Eye (tissue), 1 donor: ENCODE data around the gene EDDM13.
"Not testable (repeated sequence)": the region's sequence is repeated elsewhere in the genome, so short reads cannot be mapped to it uniquely, and the experiment has no call there.

Experiments used
- DNase-seq: peaks from one replicate; pipeline ENCODE4 v3.0.0-alpha.2; 2015

Gene EDDM13

GRCh38 chr19:56272161-56272798 is at the start of gene EDDM13:
EDDM13 (plus strand) TSS chr19:56272748; CDS start chr19:56272835, 87 bp downstream.
- DNase-seq, result no peak

GRCh38 chr19:56222901-56223300 is 49.6 kb upstream of the EDDM13 start:
- no peak for DNase-seq

GRCh38 chr19:56223481-56223880 is 49.1 kb upstream of the EDDM13 start:
- no peak for DNase-seq

GRCh38 chr19:56245121-56245740 is 27.3 kb upstream of the EDDM13 start:
- DNase-seq, result no peak

- DNase-seq, result not testable (repeated sequence)
Observed at GRCh38 chr19:56245764-56246163, 26.8 kb upstream of the EDDM13 start.

- not testable (repeated sequence) for DNase-seq
Observed at GRCh38 chr19:56248736-56249338, 23.7 kb upstream of the EDDM13 start.

GRCh38 chr19:56252699-56253422 is 19.7 kb upstream of the EDDM13 start:
- peak; percentile 89 for DNase-seq

GRCh38 chr19:56253737-56254136 is 18.8 kb upstream of the EDDM13 start:
- DNase-seq, result peak; percentile 65

- DNase-seq, result no peak
Observed at GRCh38 chr19:56258272-56258671, 14.3 kb upstream of the EDDM13 start.

- DNase-seq, result no peak
Observed at GRCh38 chr19:56261145-56261544, 11.4 kb upstream of the EDDM13 start.

- DNase-seq, result not testable (repeated sequence)
Observed at GRCh38 chr19:56261932-56262331, 10.6 kb upstream of the EDDM13 start.

- DNase-seq, result no peak
Observed at GRCh38 chr19:56263319-56263718, 9.2 kb upstream of the EDDM13 start.

- no peak for DNase-seq
Observed at GRCh38 chr19:56266051-56266450, 6.5 kb upstream of the EDDM13 start.

GRCh38 chr19:56269348-56269747 is 3.2 kb upstream of the EDDM13 start:
- peak; percentile 1 for DNase-seq

GRCh38 chr19:56270676-56271075 is 1.9 kb upstream of the EDDM13 start:
- no peak for DNase-seq

- DNase-seq, result peak; percentile 4
Observed at GRCh38 chr19:56271151-56271550, 1.4 kb upstream of the EDDM13 start.

GRCh38 chr19:56273563-56274117 is 1.1 kb downstream of the EDDM13 start:
- DNase-seq, result no peak

GRCh38 chr19:56282809-56283208 is 10.3 kb downstream of the EDDM13 start:
- no peak for DNase-seq

GRCh38 chr19:56284746-56285145 is 12.2 kb downstream of the EDDM13 start:
- DNase-seq, result no peak

- no peak for DNase-seq
Observed at GRCh38 chr19:56290104-56290503, 17.6 kb downstream of the EDDM13 start.

GRCh38 chr19:56291867-56292266 is 19.3 kb downstream of the EDDM13 start:
- DNase-seq, result no peak

GRCh38 chr19:56294549-56294948 is 22.0 kb downstream of the EDDM13 start:
- no peak for DNase-seq
